ENCODE results near the gene FITM2. TPM values are rescaled to one million over a fixed set of nuclear protein-coding genes. Genes with fewer than 3 reads are reported as not detected.
"Not testable (repeated sequence)": the region's sequence is repeated elsewhere in the genome, so short reads cannot be mapped to it uniquely, and the experiment has no call there.

The FITM2 gene
- total RNA-seq, 1 experiment from 2014 or later, result 7.4 TPM

DNA sequence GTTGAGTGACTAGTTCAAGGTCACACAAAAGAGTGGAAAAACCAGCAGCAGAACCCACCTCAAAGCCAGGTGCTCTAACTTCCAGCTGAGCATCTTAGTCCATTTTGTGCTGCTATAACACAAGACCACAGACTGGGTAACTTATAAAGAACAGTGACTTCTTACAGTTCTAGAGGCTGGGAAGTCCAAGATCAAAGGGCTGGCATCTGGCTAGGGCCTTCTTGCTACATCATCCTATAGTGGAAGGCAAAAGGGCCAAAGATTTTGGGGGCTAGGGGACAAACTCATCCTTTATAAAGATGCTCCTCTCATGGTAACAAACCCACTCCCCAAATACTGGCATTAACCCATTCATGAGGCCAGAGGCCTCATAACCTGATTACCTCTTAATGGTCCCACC is 9.7 kb downstream of the FITM2 start:
- Histone ChIP-seq H3F3A (ENCODE audit: insufficient read depth, low read depth) (no peaks in the 10 kb centered on the region), H3K9me3 (ENCODE audit: insufficient read depth, low read depth) (no peaks in the 10 kb centered on the region), H3K4me3 (no peak overlapping the region), H3K27ac (no peak overlapping the region), H3K36me3 (ENCODE audit: low read depth) (no peaks in the 10 kb centered on the region), H3K4me1 (replicated peaks; ENCODE audit: insufficient read depth) (no peaks in the 10 kb centered on the region), H3K79me2 (ENCODE audit: low read depth) (no peaks in the 10 kb centered on the region), H3K9me2 (ENCODE audit: insufficient read depth) (no peaks in the 10 kb centered on the region), H3K27me3 (ENCODE audit: insufficient read depth, low read depth) (no peaks in the 10 kb centered on the region), H2AFZ (no peak overlapping the region), H3K4me2 (no peak overlapping the region), H4K20me1 (ENCODE audit: insufficient read depth) (no peaks in the 10 kb centered on the region)
- ChIA-PET POLR2A (ENCODE audit: unreplicated experiment) (no interaction called here), CTCF (no interaction called here)
- intact Hi-C loops (cut with micrococcal nuclease; ENCODE audit: unreplicated experiment), result no loop called here
- BruUV-seq (replicated peaks), result no TSS peak
- no peak for DNase-seq
- TF ChIP-seq EZH2 (IDR thresholded peaks at IDR 0.05; ENCODE audit: low read depth), result no peak
- TF ChIP-seq, protein P1, sequence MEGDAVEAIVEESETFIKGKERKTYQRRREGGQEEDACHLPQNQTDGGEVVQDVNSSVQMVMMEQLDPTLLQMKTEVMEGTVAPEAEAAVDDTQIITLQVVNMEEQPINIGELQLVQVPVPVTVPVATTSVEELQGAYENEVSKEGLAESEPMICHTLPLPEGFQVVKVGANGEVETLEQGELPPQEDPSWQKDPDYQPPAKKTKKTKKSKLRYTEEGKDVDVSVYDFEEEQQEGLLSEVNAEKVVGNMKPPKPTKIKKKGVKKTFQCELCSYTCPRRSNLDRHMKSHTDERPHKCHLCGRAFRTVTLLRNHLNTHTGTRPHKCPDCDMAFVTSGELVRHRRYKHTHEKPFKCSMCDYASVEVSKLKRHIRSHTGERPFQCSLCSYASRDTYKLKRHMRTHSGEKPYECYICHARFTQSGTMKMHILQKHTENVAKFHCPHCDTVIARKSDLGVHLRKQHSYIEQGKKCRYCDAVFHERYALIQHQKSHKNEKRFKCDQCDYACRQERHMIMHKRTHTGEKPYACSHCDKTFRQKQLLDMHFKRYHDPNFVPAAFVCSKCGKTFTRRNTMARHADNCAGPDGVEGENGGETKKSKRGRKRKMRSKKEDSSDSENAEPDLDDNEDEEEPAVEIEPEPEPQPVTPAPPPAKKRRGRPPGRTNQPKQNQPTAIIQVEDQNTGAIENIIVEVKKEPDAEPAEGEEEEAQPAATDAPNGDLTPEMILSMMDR (conservative IDR thresholded peaks at IDR 0.05), result no peak

DNA sequence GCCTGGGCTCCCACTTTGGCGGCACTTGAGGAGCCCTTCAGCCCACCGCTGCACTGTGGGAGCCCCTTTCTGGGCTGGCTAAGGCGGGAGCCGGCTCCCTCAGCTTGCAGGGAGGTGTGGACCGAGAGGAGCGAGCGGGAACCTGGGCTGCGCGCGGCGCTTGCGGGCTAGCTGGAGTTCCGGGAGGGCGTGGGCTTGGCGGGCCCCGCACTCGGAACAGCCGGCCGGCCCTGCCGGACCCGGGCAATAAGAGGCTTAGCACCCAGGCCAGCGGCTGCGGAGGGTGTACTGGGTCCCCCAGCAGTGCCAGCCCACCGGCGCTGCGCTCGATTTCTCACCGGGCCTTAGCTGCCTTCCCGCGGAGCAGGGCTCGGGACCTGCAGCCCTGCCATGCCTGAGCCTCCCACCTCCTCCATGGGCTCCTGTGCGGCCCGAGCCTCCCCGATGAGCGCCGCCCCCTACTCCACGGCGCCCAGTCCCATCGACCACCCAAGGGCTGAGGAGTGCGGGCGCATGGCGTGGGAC is 11.9 kb downstream of the FITM2 start:
- H3K36me3 ChIP-seq (ENCODE audit: low read depth); H4K20me1 ChIP-seq (ENCODE audit: insufficient read depth); DNase-seq; H3K27ac ChIP-seq; H3K79me2 ChIP-seq (ENCODE audit: low read depth); H3K4me2 ChIP-seq; H3K4me1 ChIP-seq (replicated peaks; ENCODE audit: insufficient read depth); intact Hi-C loops (cut with micrococcal nuclease; ENCODE audit: unreplicated experiment); H2AFZ ChIP-seq; POLR2A ChIA-PET (ENCODE audit: unreplicated experiment); BruUV-seq (replicated peaks); CTCF ChIA-PET; H3K9me2 ChIP-seq (ENCODE audit: insufficient read depth); H3K27me3 ChIP-seq (ENCODE audit: insufficient read depth, low read depth); H3K9me3 ChIP-seq (ENCODE audit: insufficient read depth, low read depth); H3K4me3 ChIP-seq; H3F3A ChIP-seq (ENCODE audit: insufficient read depth, low read depth): not testable (repeated sequence)

DNA sequence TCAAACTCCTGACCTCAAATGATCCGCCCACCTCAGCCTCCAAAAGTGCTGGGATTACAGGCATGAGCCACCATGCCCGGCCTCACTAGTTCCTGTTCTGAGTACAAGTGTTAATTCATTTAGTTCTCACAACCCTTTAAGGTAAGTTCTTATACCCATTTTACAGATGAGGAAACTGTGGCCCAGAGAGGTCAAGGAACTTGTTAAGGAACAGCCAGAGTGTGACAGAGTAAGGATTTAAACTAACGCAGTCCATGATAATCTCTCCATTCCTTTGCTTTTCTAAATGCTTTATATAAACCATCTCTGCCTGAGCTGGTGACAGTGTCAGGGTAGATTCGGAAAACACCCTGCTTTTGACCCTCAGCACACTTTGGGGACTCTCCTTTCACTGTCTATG is 13.3 kb downstream of the FITM2 start:
- no peak for DNase-seq
- CTCF ChIA-PET, result no interaction called here

More for the DNA sequence above, 13.3 kb downstream of the FITM2 start:
- no peaks in the 10 kb centered on the region for H3K9me2 ChIP-seq (ENCODE audit: insufficient read depth)
- POLR2A ChIA-PET (ENCODE audit: unreplicated experiment), result no interaction called here
- no TSS peak for BruUV-seq (replicated peaks)
- no peaks in the 10 kb centered on the region for H3K79me2 ChIP-seq (ENCODE audit: low read depth)
- H3K27me3 ChIP-seq (ENCODE audit: insufficient read depth, low read depth), result no peaks in the 10 kb centered on the region
- no peak overlapping the region for H3K27ac ChIP-seq
- no peaks in the 10 kb centered on the region for H3K36me3 ChIP-seq (ENCODE audit: low read depth)
- no peak overlapping the region for H2AFZ ChIP-seq
- no peak overlapping the region for H3K4me2 ChIP-seq
- no peaks in the 10 kb centered on the region for H3K4me1 ChIP-seq (replicated peaks; ENCODE audit: insufficient read depth)
- no peaks in the 10 kb centered on the region for H3K9me3 ChIP-seq (ENCODE audit: insufficient read depth, low read depth)
- no peaks in the 10 kb centered on the region; the same call in 1 of the 2 replicates for H4K20me1 ChIP-seq (ENCODE audit: insufficient read depth)
- intact Hi-C loops (cut with micrococcal nuclease; ENCODE audit: unreplicated experiment), result no loop called here
- TF ChIP-seq, protein P1 (conservative IDR thresholded peaks at IDR 0.05), result no peak
- TF ChIP-seq EZH2 (IDR thresholded peaks at IDR 0.05; ENCODE audit: low read depth), result no peak
- no peaks in the 10 kb centered on the region for H3F3A ChIP-seq (ENCODE audit: insufficient read depth, low read depth)
- H3K4me3 ChIP-seq, result no peak overlapping the region

Measured in PC-9 (cell line).